Activated naive CD8-positive, alpha-beta T cell (primary cell): ENCODE data around the gene CALM1.

ENCODE experiments used
- H3K27ac Mint-ChIP-seq: one replicate; pipeline ENCODE4 v1.8.0; 2021; ENCODE audit warnings: mixed read lengths
- H3K27me3 Mint-ChIP-seq: one replicate; pipeline ENCODE4 v1.8.0; 2021; ENCODE audit warnings: mixed read lengths
- H3K36me3 Mint-ChIP-seq: one replicate; pipeline ENCODE4 v1.8.0; 2021; ENCODE audit warnings: mixed read lengths
- H3K4me1 Mint-ChIP-seq: one replicate; pipeline ENCODE4 v1.8.0; 2021; ENCODE audit warnings: low read depth, mixed read lengths
- H3K4me3 Mint-ChIP-seq: one replicate; pipeline ENCODE4 v1.8.0; 2021; ENCODE audit warnings: mild to moderate bottlenecking, mixed read lengths
- H3K9me3 Mint-ChIP-seq: one replicate; pipeline ENCODE4 v1.8.0; 2021; ENCODE audit warnings: low read depth, mixed read lengths

CALM1 gene

DNA sequence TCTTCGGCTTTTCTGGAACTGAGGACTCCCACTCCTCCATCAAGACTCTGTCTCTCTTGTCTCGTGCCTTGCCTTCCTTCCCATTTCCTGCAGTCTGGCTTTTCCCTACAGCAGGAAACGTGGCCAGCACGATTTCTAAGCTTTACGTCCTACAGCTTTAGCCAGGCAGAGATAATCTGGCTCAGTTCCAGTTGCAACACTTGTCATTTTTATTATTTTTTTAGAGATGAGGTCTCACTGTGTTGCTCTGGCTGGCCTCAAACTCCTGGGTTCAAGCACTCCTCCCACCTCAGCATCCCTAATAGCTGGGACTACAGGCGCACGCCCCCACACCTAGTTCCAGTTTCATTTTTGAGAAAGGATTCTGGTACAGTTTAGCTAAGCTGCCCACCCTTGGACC is 19.9 kb downstream of the CALM1 start:
- H3K36me3 Mint-ChIP-seq, result no peaks in the 10 kb centered on the region
- no peaks in the 10 kb centered on the region for H3K9me3 Mint-ChIP-seq
- H3K4me1 Mint-ChIP-seq, result no peaks in the 10 kb centered on the region
- no peak overlapping the region for H3K4me3 Mint-ChIP-seq
- H3K27me3 Mint-ChIP-seq, result no peaks in the 10 kb centered on the region
- no peak overlapping the region for H3K27ac Mint-ChIP-seq

DNA sequence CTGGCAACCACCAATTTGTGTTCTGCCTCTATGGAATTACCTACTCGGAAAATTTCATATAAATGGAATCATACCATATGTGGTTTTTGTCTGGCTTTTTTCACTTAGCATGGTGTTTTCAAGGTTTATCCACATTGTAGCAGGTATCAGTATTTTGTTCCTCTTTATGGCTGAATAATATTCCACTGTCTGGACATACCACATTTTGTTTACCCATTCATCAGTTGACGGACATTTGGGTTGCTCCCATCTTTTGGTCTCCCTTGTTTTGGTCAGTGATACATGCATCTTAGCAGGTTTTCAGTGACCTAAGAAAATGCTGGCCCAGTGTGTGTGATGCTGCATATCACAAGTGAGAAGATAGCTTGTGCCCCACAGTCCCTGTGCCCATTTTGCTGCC is 21.2 kb downstream of the CALM1 start:
- Mint-ChIP-seq H3K27ac (no peak overlapping the region), H3K4me3 (no peak overlapping the region), H3K27me3 (no peaks in the 10 kb centered on the region), H3K4me1 (no peaks in the 10 kb centered on the region), H3K9me3 (no peaks in the 10 kb centered on the region), H3K36me3 (no peaks in the 10 kb centered on the region)

- no peak overlapping the region for H3K27ac Mint-ChIP-seq
- H3K4me1 Mint-ChIP-seq, result no peaks in the 10 kb centered on the region
- no peak overlapping the region for H3K4me3 Mint-ChIP-seq
- no peaks in the 10 kb centered on the region for H3K36me3 Mint-ChIP-seq
- no peaks in the 10 kb centered on the region for H3K9me3 Mint-ChIP-seq
- no peaks in the 10 kb centered on the region for H3K27me3 Mint-ChIP-seq
Measured at GRCh38 chr14:90419200-90419599, 22.4 kb downstream of the CALM1 start.

GRCh38 chr14:90421001-90421631 is 24.3 kb downstream of the CALM1 start:
- H3K4me3 Mint-ChIP-seq, result no peak overlapping the region
- H3K9me3 Mint-ChIP-seq, result no peaks in the 10 kb centered on the region
- H3K27ac Mint-ChIP-seq, result no peak overlapping the region
- H3K27me3 Mint-ChIP-seq, result no peaks in the 10 kb centered on the region
- no peaks in the 10 kb centered on the region for H3K4me1 Mint-ChIP-seq
- no peaks in the 10 kb centered on the region for H3K36me3 Mint-ChIP-seq

DNA sequence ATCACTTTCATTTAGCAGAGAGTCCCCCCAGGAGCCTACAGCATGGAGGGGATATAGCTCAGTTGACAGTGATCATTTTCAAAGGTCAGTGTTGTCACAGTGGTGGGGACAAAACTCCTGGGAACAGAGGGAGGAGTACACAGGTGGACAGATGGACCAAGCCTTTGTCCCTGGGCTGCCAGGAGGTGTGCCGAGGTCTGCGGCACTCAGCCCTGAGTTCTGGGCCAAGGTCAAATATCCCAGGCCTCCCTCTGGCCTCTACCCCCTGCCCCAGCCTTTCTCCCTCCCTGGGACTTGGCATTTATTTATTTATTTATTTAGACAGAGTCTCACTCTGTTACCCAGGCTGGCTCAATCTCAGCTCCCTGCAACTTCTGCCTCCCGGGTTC is 24.8 kb downstream of the CALM1 start:
- Mint-ChIP-seq H3K27me3 (no peaks in the 10 kb centered on the region), H3K4me1 (no peaks in the 10 kb centered on the region), H3K4me3 (no peak overlapping the region), H3K27ac (no peak overlapping the region), H3K36me3 (no peaks in the 10 kb centered on the region), H3K9me3 (no peaks in the 10 kb centered on the region)

GRCh38 chr14:90423166-90423565 is 26.3 kb downstream of the CALM1 start:
- no peak overlapping the region for H3K4me3 Mint-ChIP-seq
- H3K4me1 Mint-ChIP-seq, result no peaks in the 10 kb centered on the region
- H3K9me3 Mint-ChIP-seq, result no peaks in the 10 kb centered on the region
- no peak overlapping the region for H3K27ac Mint-ChIP-seq
- H3K27me3 Mint-ChIP-seq, result no peaks in the 10 kb centered on the region
- no peaks in the 10 kb centered on the region for H3K36me3 Mint-ChIP-seq

- H3K27me3 Mint-ChIP-seq, result no peaks in the 10 kb centered on the region
- no peak overlapping the region for H3K27ac Mint-ChIP-seq
- no peaks in the 10 kb centered on the region for H3K9me3 Mint-ChIP-seq
- H3K36me3 Mint-ChIP-seq, result no peaks in the 10 kb centered on the region
- H3K4me1 Mint-ChIP-seq, result no peaks in the 10 kb centered on the region
- no peak overlapping the region for H3K4me3 Mint-ChIP-seq
Measured at GRCh38 chr14:90424075-90424474, 27.2 kb downstream of the CALM1 start.

- Mint-ChIP-seq H3K36me3 (no peaks in the 10 kb centered on the region), H3K4me3 (no peak overlapping the region), H3K4me1 (no peaks in the 10 kb centered on the region), H3K9me3 (no peaks in the 10 kb centered on the region), H3K27ac (no peak overlapping the region), H3K27me3 (no peaks in the 10 kb centered on the region)
Measured at GRCh38 chr14:90424686-90425372, 28.0 kb downstream of the CALM1 start.

- Mint-ChIP-seq H3K9me3 (no peaks in the 10 kb centered on the region), H3K27ac (no peak overlapping the region), H3K27me3 (no peaks in the 10 kb centered on the region), H3K4me3 (no peak overlapping the region), H3K36me3 (no peaks in the 10 kb centered on the region), H3K4me1 (no peaks in the 10 kb centered on the region)
Measured at GRCh38 chr14:90425373-90425879, 28.6 kb downstream of the CALM1 start.

- no peaks in the 10 kb centered on the region for H3K36me3 Mint-ChIP-seq
- no peak overlapping the region for H3K4me3 Mint-ChIP-seq
- no peak overlapping the region for H3K27ac Mint-ChIP-seq
- H3K27me3 Mint-ChIP-seq, result no peaks in the 10 kb centered on the region
- no peaks in the 10 kb centered on the region for H3K4me1 Mint-ChIP-seq
- no peaks in the 10 kb centered on the region for H3K9me3 Mint-ChIP-seq
Measured at GRCh38 chr14:90426031-90426540, 29.3 kb downstream of the CALM1 start.

- H3K4me1 Mint-ChIP-seq, result no peaks in the 10 kb centered on the region
- H3K27ac Mint-ChIP-seq, result no peak overlapping the region
- H3K9me3 Mint-ChIP-seq, result no peaks in the 10 kb centered on the region
- no peak overlapping the region for H3K4me3 Mint-ChIP-seq
- no peaks in the 10 kb centered on the region for H3K27me3 Mint-ChIP-seq
- H3K36me3 Mint-ChIP-seq, result no peaks in the 10 kb centered on the region
Measured at GRCh38 chr14:90426663-90427062, 29.8 kb downstream of the CALM1 start.

DNA sequence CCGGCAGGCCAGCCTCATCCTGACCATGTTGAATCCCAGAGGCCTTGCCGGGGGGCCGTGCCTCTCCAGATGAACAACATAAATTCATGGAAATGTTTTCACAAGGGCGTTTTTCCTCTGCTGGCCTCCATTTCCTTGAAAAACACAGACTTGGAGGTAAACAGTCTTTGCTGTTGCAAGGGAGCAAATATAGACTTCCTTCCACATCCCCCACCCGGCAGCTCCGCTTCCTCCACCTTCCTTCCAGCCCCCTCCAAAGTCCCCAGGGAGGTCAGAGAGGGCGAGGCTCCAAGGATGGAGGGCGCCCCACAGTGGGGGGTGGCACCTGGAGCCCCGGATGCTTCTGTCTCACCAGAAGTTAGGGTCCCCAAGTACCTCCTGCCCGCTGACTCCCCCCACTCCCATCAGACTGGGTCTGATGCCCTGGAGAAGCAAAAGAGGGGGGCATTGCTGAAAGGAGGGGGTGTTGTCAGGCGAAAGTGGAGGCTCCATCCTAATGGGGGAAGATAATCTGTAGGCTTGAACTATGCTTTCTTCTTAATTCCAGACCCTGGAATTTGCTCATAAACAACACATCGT is 31.1 kb downstream of the CALM1 start:
- Mint-ChIP-seq H3K27me3 (no peaks in the 10 kb centered on the region), H3K4me1 (no peaks in the 10 kb centered on the region), H3K36me3 (no peaks in the 10 kb centered on the region), H3K27ac (no peak overlapping the region), H3K4me3 (no peak overlapping the region), H3K9me3 (no peaks in the 10 kb centered on the region)

DNA sequence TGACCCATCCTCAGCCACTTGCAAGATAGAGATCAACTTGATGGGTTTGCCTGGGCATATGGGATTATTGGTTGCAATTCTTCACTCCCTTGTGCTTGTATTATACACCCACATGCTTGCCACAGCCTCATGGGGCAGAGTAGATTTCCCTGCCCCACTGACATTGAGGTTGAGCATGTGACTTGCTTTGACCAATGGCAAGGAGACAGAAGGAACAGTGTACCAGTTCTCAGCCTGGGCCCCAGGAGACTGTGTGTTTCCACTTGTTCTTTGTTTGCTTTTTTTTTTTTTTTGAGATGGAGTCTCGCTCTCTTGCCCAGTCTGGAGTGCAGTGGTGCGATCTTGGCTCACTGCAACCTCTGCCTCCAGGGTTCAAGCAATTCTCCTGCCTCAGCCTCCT is 31.8 kb downstream of the CALM1 start:
- Mint-ChIP-seq H3K4me1 (no peaks in the 10 kb centered on the region), H3K27me3 (no peaks in the 10 kb centered on the region), H3K4me3 (no peak overlapping the region), H3K36me3 (no peaks in the 10 kb centered on the region), H3K9me3 (no peaks in the 10 kb centered on the region), H3K27ac (no peak overlapping the region)

DNA sequence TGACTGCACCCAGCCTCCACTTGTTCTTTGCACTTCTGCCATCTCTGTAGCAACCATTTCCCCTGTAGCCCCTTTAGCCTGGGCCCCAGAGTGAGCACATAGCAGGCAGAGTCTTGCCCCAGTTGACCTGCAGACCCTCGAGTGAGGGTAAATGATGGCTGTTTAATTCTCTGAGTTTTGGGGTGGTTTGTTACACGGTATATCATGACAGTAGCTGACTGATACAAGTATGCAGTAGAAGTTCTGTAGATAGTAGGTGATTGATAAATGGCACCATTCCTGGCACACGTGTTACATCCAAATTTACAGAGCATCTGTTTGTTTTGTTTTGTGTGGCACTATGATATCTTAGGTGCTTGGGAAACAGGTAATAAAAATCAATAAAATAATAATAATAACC is 32.4 kb downstream of the CALM1 start:
- Mint-ChIP-seq H3K27me3 (no peaks in the 10 kb centered on the region), H3K9me3 (no peaks in the 10 kb centered on the region), H3K36me3 (no peaks in the 10 kb centered on the region), H3K27ac (no peak overlapping the region), H3K4me3 (no peak overlapping the region), H3K4me1 (no peaks in the 10 kb centered on the region)

- Mint-ChIP-seq H3K4me3 (no peak overlapping the region), H3K4me1 (no peaks in the 10 kb centered on the region), H3K27me3 (no peaks in the 10 kb centered on the region), H3K36me3 (no peaks in the 10 kb centered on the region), H3K9me3 (no peaks in the 10 kb centered on the region), H3K27ac (no peak overlapping the region)
Measured at GRCh38 chr14:90429754-90430153, 32.9 kb downstream of the CALM1 start.
